ENCODE measurements around the gene MBP.

- TF ChIP-seq CTCF (conservative IDR thresholded peaks at IDR 0.05) (no peak), ZFX (IDR thresholded peaks at IDR 0.05) (no peak)
These were observed 2.9 kb upstream of the MBP start for GRCh38 chr18:77135339-77136075.

Measured in C4-2B (cell line).